Measurements from ENCODE around the gene DNAH5.
"Not testable (repeated sequence)": the region's sequence is repeated elsewhere in the genome, so short reads cannot be mapped to it uniquely, and the experiment has no call there.

Gene DNAH5

DNA sequence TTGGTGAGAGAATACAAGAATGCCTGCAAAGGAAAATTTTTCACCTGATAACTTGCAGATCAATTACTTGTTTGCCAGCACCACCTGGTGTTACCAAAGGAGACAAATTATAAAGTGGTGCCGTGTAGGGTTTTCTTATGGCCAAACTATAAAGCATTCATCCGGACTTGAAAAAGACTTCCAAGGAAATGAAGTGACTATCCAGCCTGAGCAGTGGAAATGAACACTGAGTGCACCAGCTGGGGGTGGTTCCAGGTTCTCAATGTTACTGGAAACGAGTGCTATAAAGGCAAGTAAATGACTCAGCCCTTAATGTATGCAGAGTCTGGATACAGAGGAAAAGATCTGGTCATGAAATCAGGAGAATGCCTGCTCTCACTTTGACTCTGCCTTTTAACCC lies 113.1 kb downstream of the DNAH5 start:
- DNase-seq, result no peak

DNA sequence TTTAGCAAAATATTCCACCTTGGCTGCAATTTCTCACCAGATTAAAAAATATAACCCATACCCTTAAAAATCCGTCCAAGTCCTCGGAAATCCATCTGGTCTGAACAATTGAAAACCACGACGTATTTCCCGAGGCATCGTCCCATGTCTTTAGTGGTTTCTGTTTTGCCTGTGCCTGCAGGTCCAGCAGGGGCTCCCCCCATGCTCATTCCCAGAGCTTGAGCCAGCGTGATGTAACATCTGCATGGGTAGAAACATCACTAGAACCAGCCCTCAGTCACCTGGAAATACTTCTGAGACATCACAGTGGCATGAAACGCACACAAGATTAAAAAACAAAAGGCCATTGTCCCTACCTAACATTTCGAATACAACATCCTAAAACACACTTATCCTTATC lies 114.0 kb downstream of the DNAH5 start:
- DNase-seq, result no peak

DNA sequence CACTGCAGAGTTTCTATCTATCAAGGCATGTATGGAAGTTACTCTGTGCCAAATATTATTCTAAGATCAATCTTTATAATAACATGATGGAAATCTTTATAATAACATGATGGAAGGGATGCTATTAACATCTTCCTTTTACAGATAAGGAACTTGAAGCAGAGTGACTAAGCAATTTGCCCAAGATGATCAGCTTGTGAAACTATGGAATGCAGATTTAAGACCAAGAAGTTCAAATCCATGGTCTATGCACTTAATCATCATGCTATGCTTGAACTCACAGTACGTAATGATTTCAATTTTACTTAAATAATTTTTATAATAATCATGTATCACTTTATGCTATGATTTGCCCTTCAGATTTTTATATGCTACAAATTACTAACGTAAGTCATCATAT lies 123.1 kb downstream of the DNAH5 start:
- DNase-seq, result no peak

DNA sequence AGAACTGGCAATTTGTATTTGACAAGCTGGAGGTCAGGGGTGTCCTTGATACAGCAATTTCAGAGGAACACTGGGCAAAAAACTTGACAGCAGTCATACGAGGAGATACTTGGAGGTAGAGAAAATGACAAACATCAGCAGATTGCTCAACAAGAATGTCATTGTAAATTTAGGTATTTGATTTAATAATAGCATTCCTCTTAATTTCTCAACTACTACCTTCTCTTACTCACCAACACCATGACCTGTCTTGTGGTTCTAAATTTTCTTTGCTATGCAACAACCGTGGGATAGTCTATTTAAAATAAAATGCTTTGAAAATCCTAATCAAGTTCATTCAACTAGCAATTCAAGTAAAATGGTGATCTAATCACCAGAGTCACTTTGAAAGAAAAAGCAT lies 128.4 kb downstream of the DNAH5 start:
- no peak for DNase-seq

DNA sequence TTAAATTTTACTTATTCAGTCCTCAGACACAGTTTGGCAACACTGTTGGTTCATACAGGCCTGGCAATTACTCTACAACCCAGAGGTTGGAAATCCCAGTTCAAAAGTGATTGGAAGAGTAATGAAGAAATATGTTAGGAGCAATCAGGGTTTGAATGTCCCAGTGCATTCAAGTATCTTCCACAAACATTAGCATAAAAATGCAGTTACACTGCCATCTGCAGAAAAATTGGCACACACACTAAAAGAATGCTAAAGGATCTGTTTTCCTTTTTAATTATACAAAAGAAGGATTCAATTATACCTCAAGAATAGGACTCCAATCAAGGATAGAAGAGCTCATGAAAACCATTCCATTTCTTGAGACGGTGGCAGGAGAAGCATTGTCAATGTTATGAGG lies 130.2 kb downstream of the DNAH5 start:
- no peak for DNase-seq

DNA sequence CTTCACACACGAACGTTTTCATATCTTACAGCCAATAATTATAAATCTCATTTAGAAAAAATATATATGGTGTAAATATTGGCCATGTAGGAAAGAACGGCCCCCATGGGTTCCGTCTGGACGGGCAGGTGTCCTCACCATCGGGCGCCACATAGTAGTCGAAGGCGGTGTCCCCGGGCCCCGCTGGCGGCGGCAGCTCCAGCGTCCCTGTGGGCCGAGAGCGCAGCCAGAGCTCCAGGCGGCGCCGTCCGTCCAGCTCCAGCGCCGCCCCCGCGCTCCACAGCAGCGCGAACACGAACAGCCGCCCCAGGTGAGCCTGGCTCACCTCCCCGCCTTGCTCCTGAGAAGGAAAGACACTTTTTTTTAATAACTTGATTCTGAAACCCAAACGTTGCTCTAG lies 134.6 kb downstream of the DNAH5 start:
- no peak for DNase-seq

DNA sequence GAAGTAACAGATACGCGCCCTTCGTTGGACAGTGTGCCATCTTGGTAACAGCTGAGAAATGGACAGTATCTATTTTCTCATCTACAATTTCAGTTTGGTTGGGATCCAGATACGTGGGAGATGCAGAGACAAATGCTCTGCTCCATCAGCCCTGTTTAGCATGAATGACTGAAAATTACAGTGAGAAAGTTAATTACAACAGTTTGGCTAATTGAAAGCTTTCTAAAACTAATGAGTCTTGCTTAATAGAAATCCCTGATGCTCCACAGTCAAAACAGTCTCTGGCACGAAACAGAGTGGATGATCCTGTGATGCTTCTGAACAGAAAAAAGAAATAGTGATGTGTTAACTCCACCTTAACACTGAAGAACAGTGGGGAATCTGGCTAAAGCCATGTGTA lies 140.2 kb downstream of the DNAH5 start:
- DNase-seq, result no peak

DNA sequence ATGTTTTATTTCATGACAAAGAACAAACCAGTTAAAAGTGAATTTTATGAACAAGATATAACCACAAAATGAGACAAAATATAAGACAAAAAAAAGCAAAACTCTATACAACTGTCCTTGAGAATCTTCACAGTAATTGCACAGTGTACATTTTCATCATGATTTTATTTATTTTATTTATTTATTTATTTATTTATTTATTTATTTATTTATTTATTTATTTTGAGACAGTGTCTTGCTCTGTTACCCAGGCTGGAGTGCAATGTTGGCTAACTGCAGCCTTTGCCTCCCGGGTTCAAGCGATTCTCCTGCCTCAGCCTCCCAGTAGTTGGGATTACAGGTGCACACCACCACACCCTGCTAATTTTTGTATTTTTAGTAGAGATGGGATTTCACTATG lies 145.9 kb downstream of the DNAH5 start:
- DNase-seq, result not testable (repeated sequence)

DNA sequence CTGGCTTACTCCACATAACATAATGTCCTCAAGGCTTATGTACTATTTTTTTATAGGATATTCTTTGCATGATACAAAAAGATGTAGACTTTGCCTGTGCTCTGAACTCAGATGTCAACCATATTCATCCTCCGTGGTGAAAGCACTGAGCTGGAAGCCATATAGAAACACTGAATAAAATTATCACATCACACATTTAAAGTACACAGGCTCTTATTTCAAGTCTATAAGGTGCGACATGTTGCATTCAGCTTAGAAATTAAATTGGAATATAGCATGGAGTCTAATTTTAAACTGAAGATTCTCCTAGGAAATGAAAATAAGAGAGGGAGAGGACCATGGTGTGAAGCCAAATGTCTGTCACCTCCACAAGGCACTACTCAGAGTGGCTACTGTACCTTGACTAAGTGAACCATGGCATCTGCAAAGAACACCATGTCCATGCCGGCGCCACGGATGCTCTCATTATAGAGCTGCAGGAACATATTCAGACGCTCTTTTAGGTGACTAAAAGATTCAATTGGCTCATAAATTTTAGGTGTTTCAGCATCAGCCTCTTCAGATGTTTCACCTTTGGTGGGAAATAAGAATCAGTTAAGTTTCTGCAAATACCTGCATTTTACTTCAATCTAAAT lies 158.6 kb downstream of the DNAH5 start:
- no peak for DNase-seq

DNA sequence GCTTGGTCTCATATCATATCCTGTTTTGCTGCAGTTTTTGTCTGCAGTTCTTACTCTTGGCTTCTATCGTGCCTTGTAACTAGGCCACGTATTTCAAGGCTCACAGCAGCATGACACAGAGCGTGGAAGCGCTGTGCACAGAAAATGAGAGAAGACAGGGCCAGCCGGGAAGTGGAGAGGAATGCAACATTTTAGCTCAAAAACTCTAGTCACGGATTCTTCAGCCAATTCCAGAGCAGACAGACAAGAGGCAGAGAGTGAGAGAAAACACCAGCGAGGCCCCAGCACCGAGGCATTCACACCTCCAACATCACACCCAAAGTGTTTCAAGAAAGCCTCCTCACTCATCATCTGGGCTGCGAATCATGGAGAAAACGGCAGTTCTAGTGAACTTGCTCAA lies 160.8 kb downstream of the DNAH5 start:
- no peak for DNase-seq

DNA sequence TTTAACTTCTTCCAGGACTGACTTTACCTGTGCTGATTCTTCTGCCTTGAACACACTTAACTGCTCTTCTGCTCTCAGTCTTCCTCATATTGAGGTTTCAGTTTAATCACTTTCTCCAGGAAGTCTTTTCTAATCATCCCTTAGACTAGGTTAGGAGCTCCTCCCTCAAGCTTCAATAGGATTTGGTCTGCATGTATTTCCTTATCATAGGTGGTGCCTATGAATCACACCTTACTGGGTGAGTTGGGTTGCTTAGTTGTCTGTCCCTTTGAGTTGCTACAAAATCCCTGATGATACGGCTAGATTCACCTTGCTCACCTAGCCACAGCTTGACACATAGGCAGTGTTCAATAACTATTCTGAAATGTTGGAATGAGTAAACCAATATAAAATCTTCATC lies 164.4 kb downstream of the DNAH5 start:
- no peak for DNase-seq

DNA sequence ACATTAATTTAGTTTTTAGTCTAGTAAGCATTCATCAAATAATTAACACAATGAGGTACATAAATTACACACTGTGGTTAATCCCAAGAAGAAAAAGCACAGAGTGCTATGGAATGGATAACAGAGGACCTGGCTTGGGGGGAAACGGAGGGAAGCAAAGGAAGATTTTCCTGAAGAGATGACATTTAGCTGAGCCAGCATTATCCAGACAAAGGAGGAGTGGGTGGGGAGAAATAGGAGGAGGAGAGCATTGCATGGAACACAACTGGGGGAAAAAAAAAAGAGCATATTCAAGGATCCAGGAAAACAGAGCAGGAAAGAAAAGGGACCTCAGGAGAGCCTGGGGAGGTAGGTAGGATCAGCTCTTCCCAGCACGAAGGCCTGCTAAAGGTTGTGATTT lies 170.8 kb downstream of the DNAH5 start:
- DNase-seq, result no peak

DNA sequence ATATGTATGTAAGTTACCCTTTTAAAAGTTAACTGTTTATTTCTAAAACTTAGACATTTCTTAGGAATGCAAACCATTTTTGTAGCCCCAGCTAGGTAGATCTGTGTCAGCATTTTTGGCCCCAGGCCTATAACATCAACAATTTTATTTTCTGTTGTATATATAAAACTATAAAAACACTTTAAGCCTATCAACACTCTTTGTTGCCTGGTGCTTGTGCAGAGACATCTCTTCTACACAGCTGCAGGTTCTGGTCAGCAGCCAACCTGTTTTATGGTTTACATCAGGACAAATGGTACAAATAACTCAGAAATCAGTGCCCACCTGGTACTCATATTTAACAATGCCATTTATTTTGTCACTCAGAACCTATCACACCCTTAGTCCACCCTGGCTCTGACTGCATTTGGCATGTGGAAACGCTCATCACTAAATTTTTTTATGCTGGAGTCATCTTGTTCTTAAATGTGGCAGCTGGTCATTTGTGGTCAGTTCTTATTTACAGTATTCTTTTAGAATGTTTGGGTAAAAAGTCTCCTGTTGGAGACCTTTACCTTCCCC lies 173.4 kb downstream of the DNAH5 start:
- no peak for DNase-seq

DNA sequence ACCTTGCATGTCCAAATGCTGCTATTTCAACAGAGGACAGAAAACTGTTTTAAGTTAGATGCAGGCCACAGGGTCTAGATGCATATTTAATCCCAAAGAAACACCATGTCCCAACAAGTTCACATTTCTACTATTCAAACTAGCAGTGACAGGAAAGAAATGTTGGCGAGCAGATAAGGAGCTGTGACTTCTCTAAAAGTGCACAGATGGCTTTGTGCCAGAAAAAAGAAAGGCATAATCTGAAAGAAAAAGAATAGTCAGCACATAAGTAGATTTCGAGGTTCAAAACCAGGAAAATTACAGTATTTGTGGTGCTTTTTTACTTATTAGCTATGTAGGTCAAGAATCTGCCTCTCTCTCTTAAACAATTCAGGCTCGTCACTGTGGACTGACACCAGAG lies 178.3 kb downstream of the DNAH5 start:
- no peak for DNase-seq

DNA sequence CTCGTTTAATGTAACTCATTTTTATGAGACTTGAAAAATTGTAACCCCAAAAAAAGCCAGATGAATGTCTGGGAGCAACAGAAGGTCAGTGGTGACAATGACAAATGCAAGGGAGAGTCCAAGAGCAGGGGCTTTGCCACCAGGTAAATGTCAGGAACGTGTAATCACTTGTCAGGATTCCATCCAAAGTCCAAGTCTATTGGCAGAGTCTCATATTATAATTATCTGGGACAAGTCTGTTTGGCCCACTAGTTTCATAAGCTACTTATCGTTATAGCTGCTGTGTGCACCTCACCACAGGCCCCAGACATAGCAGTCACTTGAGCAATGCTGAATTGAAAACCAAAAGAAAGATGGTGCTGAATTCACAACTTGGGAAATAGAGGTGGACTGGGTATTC lies 180.8 kb downstream of the DNAH5 start:
- no peak for DNase-seq

DNA sequence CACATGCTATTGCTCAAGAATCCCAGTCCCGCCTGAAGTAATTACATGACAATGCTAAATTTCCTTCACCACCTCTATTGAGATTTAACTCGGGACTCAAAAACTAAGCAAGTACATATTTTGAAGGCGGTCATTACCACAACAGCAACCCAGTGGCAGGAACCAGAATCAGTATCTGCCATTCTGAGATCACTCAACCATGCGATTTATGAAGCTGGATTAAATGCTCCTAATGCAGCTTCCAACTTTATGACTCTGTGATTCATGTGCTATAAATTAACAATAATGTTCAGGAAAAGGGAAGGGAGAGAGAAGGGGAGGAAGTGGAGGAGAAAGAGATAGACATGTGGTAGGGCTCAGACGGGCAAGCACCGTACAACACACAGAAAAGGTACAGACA lies 194.7 kb downstream of the DNAH5 start:
- DNase-seq, result no peak

DNA sequence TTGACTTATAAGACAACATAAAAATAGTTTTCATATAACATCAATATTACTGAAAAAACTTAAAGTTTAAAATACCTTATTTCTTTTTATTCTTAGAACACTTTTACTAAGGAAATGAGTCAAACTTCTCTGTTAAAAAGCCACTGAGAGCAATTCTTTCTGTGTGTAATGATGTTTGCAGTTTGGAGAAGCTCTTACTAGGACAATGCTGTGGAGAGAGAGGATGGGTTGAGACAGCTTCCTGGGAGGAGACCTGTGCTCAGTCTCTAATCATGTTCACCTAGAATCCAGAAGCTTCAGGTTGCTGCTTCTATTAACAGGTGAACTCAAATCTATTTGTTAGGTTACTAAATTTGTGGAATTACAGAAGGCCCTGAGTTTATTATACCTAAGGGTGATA lies 198.5 kb downstream of the DNAH5 start:
- no peak for DNase-seq

DNA sequence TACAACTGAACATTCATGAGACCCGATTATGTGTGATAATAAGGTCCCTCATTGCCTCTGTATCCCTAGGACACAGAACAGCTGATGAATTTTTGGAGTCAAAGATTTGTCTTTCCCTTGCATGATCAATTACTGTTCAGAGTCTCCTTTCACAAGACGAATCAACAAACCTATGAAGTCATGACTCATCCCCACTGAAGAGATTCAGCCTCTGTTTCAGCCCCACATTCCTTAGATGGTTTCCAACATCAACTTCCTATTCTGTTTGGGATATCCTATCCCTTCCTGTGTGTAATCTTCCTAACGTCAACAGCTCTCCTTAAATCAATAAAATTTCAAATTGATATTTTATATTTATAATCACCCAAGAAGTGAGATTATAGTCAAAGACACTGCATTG lies 199.0 kb downstream of the DNAH5 start:
- DNase-seq, result no peak

DNA sequence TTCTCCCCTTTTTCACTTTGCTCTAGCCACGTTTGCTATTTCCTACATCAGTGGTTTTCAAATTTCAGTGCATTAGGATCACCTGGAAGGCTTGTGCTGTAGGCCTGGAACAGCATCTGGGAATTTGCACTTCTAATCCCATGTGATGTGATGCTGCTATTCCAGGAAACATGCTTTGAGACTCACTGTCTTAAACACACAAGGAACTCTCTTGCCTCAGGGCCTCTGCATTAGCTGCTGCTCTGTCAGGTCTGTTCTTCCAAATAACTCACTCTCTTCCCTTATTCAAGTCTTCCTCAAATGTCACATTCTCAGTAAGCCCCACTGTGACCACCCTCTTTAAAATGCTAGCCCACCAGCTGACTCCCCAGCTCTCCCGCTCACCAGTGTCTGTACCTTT lies 204.0 kb downstream of the DNAH5 start:
- no peak for DNase-seq

DNA sequence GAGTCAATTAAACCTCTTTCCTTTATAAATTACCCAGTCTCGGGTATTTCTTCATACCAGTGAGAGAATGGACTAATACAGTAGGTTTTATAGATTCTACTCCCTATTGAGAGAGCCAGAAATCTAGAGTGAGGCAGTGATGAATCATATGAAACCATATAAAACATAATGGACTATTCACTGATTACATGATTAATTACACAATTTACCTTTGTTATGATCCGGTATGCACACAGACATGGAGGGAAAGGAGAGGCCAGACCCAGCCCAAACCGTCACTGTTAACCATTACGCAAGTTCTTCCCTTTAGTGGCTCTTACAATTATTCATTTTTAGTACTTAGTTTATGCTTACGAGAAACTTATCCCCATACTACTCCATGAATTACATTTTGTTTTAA lies 205.0 kb downstream of the DNAH5 start:
- no peak for DNase-seq

DNA sequence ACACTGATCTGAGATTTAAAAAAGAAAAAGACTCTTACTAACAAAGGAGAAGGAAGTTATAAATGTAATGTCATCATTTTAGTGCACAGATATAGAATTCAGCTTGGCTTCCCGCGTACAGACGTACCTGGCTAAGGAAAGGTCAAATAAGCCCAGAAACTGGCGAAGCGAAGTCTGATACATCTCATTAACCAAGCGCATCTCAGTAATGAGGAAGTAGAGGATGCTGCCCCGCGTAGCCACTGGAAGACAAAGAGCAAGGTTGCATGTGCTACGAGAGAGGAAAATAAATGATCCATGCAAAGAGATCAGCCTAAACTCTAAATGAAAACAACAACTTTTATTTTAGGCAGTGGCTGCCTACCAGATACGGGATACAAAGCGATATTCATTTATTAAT lies 208.8 kb downstream of the DNAH5 start:
- no peak for DNase-seq

DNA sequence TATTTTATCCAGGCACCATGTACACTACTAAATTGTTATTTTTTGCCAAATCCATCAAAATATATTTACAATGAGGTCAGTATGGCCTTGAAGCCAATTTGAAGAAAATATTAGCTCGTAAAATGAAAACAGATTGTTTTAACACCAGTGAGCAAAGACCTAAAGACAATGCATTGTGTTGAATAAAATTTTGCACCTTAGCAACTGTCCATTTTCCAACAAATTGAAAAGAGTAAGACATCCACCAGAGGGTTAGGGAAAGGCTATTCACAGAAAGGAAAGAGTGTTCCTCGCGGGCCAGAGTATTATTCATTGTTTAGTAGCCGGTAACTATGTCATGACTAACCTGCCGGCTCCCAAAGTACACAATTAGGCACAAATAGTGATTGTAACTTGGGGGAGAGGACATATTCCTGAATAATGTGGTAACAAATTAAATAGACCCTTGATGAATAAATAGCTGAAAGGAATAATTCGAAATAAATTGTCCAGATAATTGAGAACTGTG lies 213.3 kb downstream of the DNAH5 start:
- no peak for DNase-seq

DNA sequence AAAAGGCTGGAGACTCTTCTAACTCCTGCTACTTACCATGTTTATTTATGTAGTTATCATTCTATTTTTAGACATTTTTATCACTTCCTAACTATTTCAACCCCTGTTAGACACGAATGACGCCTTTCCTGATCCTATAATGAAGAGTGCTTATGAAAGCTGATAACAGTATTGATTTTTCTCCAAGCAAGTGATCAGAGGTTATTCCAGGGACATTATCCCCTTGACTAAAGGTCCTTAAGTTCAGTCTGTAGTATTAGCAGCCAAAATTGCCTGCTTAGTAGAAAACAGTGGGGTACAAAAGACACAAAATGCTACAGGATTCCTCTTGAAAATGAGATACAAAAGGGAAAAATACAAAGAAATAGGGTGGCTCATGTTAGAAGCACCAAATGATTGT lies 235.6 kb downstream of the DNAH5 start:
- DNase-seq, result no peak

DNA sequence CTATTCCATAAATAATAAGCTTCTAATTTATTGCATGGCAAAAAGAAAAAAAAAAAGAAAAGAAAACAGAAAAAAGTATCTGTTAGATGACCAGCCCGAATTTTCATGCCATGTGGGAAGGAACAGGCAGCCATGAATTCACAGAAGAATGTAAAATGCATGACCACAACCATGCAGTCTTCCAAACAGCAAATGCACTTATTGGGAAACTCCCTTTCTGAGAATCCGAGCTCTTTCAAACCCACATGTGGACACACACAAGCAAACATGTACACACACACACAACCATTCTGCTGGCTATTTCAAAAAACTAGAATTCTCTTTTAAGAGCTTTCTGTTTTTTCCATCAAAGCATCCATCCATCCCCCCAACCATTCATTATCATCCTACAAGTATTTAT lies 236.1 kb downstream of the DNAH5 start:
- no peak for DNase-seq

DNA sequence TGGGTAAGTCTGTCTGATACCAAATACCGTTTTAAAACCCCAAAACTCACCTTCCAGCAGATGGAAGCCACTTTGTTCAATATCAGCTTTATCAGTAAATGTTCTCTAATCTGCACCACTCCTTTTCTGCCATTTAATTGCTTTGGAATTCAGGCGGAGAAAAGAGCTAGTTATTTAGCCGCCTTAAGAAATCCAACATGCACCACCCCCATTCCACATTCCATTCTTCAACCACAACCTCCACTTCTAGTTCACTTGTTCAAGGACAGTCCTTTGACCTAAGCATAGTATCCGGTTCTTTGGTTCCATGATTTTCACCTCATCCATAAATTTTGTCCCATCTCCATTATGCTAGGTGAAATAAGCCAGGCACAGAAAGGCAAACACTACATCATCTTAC lies 240.1 kb downstream of the DNAH5 start:
- DNase-seq, result no peak

Measured in activated gamma-delta T cell treated with Interleukin-2 at 50 U/mL for 16 hours (primary cell).